Endothelial cell of umbilical vein (primary cell): ENCODE results near the gene ERBB2. TPM values are rescaled to one million over a fixed set of nuclear protein-coding genes. Genes with fewer than 3 reads are reported as not detected.

Experiments used
- BruUV-seq: library from RNA; stranded (reverse); fragments of 400-500 nt; replicated peaks from 2 replicates; lab custom pipeline; 2021; lab: Mats Ljungman, UMichigan
- CTCF ChIA-PET: fragments of 300-600, 350-600 bp; sonication (Branson Sonifier 250); formaldehyde crosslinking; loops from one replicate; lab custom pipeline; 2021; ENCODE audit warnings: antibody characterized with exemption, inconsistent platforms; lab: Charles Lee
- POLR2A ChIA-PET: fragments of 300-600, 350-600 bp; sonication (Branson Sonifier 250); formaldehyde crosslinking; loops from one replicate; lab custom pipeline; 2021; ENCODE audit warnings: antibody characterized with exemption, inconsistent platforms; lab: Charles Lee
- DNase-seq: peaks from one replicate; pipeline ENCODE4 v3.0.0-alpha.2; 2011; ENCODE audit warnings: low read depth, low spot score
- FAIRE-seq: peaks from 2 replicates; lab custom pipeline; 2011; peaks lifted over from hg19 to GRCh38; lab: Jason Lieb, UNC
- H2AFZ ChIP-seq: 2 replicates; pipeline ENCODE4 v1.6.0; 2012; ENCODE audit warnings: low read depth, low read length, control low read depth, inconsistent platforms
- H3K27ac ChIP-seq: 2 replicates; pipeline ENCODE4 v1.5.1; 2011; ENCODE audit warnings: low read depth, mild to moderate bottlenecking, control low read depth, low read length, moderate library complexity; ENCODE audit not compliant: insufficient read depth
- H3K27me3 ChIP-seq, 2 experiments: 2 replicates each; pipeline versions ENCODE4 v1.6.0 to v1.6.1; 2011; ENCODE audit warnings: low read length in 2 of 2, mixed read lengths in 1 of 2; ENCODE audit not compliant: control insufficient read depth in 2 of 2, insufficient read depth in 2 of 2
- H3K36me3 ChIP-seq, 2 experiments: 2 replicates in 1 of 2; 3 replicates in 1 of 2; pipeline ENCODE4 v1.5.1; 2011; ENCODE audit warnings: low read length in 2 of 2, mild to moderate bottlenecking in 1 of 2, moderate library complexity in 1 of 2; ENCODE audit not compliant: control insufficient read depth in 2 of 2, insufficient read depth in 2 of 2; ENCODE audit errors: extremely low read depth in 1 of 2
- H3K4me1 ChIP-seq: 3 replicates; pipeline ENCODE4 v1.5.1; 2011; ENCODE audit warnings: mild to moderate bottlenecking, low read length; ENCODE audit not compliant: control insufficient read depth, insufficient read depth; ENCODE audit errors: extremely low read depth
- H3K4me2 ChIP-seq: 2 replicates; pipeline ENCODE4 v1.6.1; 2011; ENCODE audit warnings: low read length, control low read depth, mixed read lengths; ENCODE audit not compliant: insufficient read depth
- H3K4me3 ChIP-seq, 3 experiments: fragments of 200-600 bp in 1 of 3; sonication (generic), shearing (Covaris generic) in 1 of 3; replicated peaks in 1 of 3; 2 replicates each; pipeline ENCODE4 v1.5.1; 2011 to 2016; ENCODE audit warnings: control low read depth in 3 of 3, low read length in 3 of 3, mild to moderate bottlenecking in 2 of 3, inconsistent platforms in 1 of 3, low read depth in 1 of 3, moderate library complexity in 1 of 3; ENCODE audit not compliant: insufficient read depth in 1 of 3
- H3K79me2 ChIP-seq: 2 replicates; pipeline ENCODE4 v1.6.0; 2012; ENCODE audit warnings: low read length, inconsistent platforms; ENCODE audit not compliant: control insufficient read depth, insufficient read depth
- H3K9ac ChIP-seq: replicated peaks from 2 replicates; pipeline ENCODE3; 2011; ENCODE audit warnings: low read length, control low read depth; ENCODE audit not compliant: insufficient read depth; ENCODE audit errors: extremely low read depth
- H3K9me1 ChIP-seq: replicated peaks from 3 replicates; pipeline ENCODE4 v1.6.0; 2011; ENCODE audit warnings: mild to moderate bottlenecking, low read length; ENCODE audit not compliant: control insufficient read depth, insufficient read depth; ENCODE audit errors: extremely low read depth
- H3K9me3 ChIP-seq: replicated peaks from 2 replicates; pipeline ENCODE4 v1.5.1; 2012; ENCODE audit warnings: low read length, inconsistent platforms; ENCODE audit not compliant: control insufficient read depth, insufficient read depth
- H4K20me1 ChIP-seq: replicated peaks from 2 replicates; pipeline ENCODE3; 2011; ENCODE audit warnings: mild to moderate bottlenecking, low read length; ENCODE audit not compliant: control insufficient read depth, insufficient read depth; ENCODE audit errors: extremely low read depth
- FOS ChIP-seq: IDR thresholded peaks from 2 replicates; pipeline ENCODE4 v1.6.1; 2011; ENCODE audit warnings: mild to moderate bottlenecking, low read length, moderate library complexity, borderline replicate concordance; ENCODE audit not compliant: insufficient read depth
- GATA2 ChIP-seq: IDR thresholded peaks from 2 replicates; pipeline ENCODE4 v1.7.0; 2011; ENCODE audit warnings: low read depth, mild to moderate bottlenecking, moderate library complexity, mixed read lengths, low read length; ENCODE audit not compliant: insufficient read length, insufficient read depth
- JUN ChIP-seq: IDR thresholded peaks from 2 replicates; pipeline ENCODE4 v1.6.1; 2011; ENCODE audit warnings: borderline replicate concordance, low read depth; ENCODE audit not compliant: insufficient read length, insufficient read depth
- MYC ChIP-seq: IDR thresholded peaks from one replicate; pipeline ENCODE4 v1.6.1; 2011; ENCODE audit warnings: mild to moderate bottlenecking, low read depth, low read length
- POLR2A ChIP-seq: IDR thresholded peaks from 2 replicates; pipeline ENCODE4 v1.6.1; 2012; ENCODE audit warnings: low read depth, mild to moderate bottlenecking, control low read depth, low read length
- POLR2AphosphoS5 ChIP-seq: IDR thresholded peaks from 2 replicates; pipeline ENCODE4 v1.6.1; 2012; ENCODE audit warnings: low read depth, mild to moderate bottlenecking, control low read depth, low read length, moderate library complexity; ENCODE audit not compliant: insufficient read depth
- dilution Hi-C: fragments of 300-500 bp; cut with MboI; formaldehyde crosslinking; loops from one replicate; pipeline ENCODE4 v1.15.0; 2019; ENCODE audit warnings: low sequenced_read_pairs; ENCODE audit not compliant: extremely low pct_ligation_motif_present
- intact Hi-C: fragments of 100-400 bp; cut with micrococcal nuclease; formaldehyde crosslinking; loops from one replicate; pipeline ENCODE4 v1.10.0; 2022
- polyA plus RNA-seq, 4 experiments: library from polyadenylated mRNA; depleted of rRNA in 3 of 4; stranded (reverse) in 3 of 4; unstranded in 1 of 4; fragments of >200 nt; gene quantifications; 2 replicates each; pipeline versions ENCODE4 v1.2.1 to v1.2.3, GENCODE V29; 2011 to 2012; ENCODE audit warnings: missing spikeins in 1 of 4
- total RNA-seq: library from RNA; stranded (reverse); gene quantifications from 2 replicates; pipeline ENCODE4 v1.2.3, GENCODE V29; 2021
- TF ChIP-seq, protein P1 (sequence below), 2 donors: IDR thresholded peaks; 1 replicate in 1 of 2; 2 replicates in 1 of 2; pipeline ENCODE4 v1.5.1; 2011; ENCODE audit warnings: low read length in 2 of 2, mild to moderate bottlenecking in 2 of 2, moderate library complexity in 2 of 2, control low read depth in 1 of 2, inconsistent platforms in 1 of 2, low read depth in 1 of 2; ENCODE audit not compliant: insufficient read depth in 1 of 2; ENCODE audit errors: extremely low read depth in 1 of 2

The ERBB2 gene
- total and polyA plus RNA-seq, 2 donors (not counting 3 experiments of a cell fraction or from before 2014, with no cell fraction given): 20.6 to 32.9 TPM

DNA sequence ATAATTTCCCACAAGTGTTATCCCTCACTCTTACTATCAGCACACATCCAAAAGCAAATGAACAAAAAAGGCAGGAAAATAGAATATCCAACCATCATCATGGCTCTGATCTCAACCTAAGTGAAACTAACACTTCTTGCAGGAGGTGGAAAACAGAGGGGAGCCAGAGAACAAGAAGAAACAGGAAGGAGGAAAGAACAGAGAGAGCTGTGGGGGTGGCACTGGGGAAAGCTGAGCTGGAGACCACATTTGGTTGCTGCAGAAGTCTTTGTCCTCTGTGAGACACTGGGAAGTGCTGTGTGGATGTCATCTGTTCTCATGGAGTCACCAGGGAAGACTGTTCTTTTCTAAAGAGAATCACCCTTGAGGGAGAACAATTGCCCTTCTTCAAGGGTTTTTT is 72.6 kb downstream of the ERBB2 start:
- no peaks in the 10 kb centered on the region for H3K4me1 ChIP-seq
- H3K9me3 ChIP-seq: no peaks in the 10 kb centered on the region
- no peaks in the 10 kb centered on the region for H3K36me3 ChIP-seq
- no peaks in the 10 kb centered on the region for H3K79me2 ChIP-seq
- peaks cover 47 to 52% of the 10 kb centered on the region in 2 experiments for H3K27me3 ChIP-seq
- ChIA-PET CTCF (no interaction called here), POLR2A (no interaction called here)
- no TSS peak for BruUV-seq
- no peak overlapping the region for H3K9ac ChIP-seq
- H2AFZ ChIP-seq: no peak overlapping the region
- FAIRE-seq (no peak), DNase-seq (no peak)
- TF ChIP-seq, protein P1, sequence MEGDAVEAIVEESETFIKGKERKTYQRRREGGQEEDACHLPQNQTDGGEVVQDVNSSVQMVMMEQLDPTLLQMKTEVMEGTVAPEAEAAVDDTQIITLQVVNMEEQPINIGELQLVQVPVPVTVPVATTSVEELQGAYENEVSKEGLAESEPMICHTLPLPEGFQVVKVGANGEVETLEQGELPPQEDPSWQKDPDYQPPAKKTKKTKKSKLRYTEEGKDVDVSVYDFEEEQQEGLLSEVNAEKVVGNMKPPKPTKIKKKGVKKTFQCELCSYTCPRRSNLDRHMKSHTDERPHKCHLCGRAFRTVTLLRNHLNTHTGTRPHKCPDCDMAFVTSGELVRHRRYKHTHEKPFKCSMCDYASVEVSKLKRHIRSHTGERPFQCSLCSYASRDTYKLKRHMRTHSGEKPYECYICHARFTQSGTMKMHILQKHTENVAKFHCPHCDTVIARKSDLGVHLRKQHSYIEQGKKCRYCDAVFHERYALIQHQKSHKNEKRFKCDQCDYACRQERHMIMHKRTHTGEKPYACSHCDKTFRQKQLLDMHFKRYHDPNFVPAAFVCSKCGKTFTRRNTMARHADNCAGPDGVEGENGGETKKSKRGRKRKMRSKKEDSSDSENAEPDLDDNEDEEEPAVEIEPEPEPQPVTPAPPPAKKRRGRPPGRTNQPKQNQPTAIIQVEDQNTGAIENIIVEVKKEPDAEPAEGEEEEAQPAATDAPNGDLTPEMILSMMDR (IDR thresholded peaks at IDR 0.05; ENCODE audit: extremely low read depth in 1 of 2, insufficient read depth in 1 of 2, low read depth in 1 of 2, low read length in 2 of 2): no peak
- no peak for TF ChIP-seq POLR2AphosphoS5
- TF ChIP-seq POLR2A: no peak
- no peak for TF ChIP-seq GATA2
- no peak for TF ChIP-seq FOS
- no peak for TF ChIP-seq JUN
- no peak for TF ChIP-seq MYC
- H4K20me1 ChIP-seq: no peaks in the 10 kb centered on the region
- H3K9me1 ChIP-seq: no peaks in the 10 kb centered on the region
- dilution Hi-C loops (no loop called here), intact Hi-C loops (no loop called here)
- no peak overlapping the region for H3K27ac ChIP-seq
- no peak overlapping the region for H3K4me2 ChIP-seq
- H3K4me3 ChIP-seq: no peak overlapping the region
